ENCODE data around the gene TMEM125.

The TMEM125 gene

GRCh38 chr1:43274804-43275180 lies 5.0 kb downstream of the TMEM125 start:
- no peak for FAIRE-seq

DNA sequence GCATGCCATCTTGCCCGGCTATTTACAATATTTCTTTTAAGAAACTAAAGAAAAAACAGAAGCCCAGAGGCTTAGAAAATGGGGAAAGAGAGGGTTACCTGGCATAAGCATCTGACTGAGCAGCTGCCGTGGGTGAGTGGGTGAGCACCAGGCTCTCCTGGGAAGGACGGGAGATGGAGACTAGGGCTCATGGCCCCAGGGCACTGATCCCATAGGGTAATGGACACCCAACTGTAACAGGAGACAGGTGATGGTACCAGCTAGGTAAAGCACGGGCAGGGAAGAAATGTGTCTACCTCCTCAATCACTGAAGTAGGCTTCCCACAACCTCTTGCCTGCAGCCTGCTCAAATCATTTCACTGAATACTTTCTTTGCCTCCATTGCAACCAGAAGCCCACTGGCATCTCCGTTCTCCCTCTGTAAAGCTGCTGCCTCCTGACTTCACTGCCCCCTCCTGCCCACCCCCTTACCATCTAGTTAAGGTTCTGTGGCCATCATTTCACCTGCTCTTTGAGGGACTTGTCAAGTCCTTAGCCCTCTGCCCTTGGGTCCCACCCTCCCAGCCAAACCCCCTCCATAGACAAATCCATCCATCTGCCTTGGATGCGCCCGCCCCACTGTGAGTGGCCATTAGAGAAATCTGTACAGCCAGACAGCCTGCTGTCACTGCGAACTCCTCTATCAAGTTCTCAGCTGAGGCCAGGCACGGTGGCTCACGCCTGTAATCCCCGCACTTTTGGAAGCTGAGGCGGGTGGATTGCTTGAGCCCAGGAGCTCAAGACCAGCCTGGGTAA lies 6.2 kb downstream of the TMEM125 start:
- FAIRE-seq: no peak

- FAIRE-seq: no peak
Measured at GRCh38 chr1:43276673-43277072, 6.9 kb downstream of the TMEM125 start.

- FAIRE-seq: no peak
Measured at GRCh38 chr1:43277116-43277876, 7.5 kb downstream of the TMEM125 start.

DNA sequence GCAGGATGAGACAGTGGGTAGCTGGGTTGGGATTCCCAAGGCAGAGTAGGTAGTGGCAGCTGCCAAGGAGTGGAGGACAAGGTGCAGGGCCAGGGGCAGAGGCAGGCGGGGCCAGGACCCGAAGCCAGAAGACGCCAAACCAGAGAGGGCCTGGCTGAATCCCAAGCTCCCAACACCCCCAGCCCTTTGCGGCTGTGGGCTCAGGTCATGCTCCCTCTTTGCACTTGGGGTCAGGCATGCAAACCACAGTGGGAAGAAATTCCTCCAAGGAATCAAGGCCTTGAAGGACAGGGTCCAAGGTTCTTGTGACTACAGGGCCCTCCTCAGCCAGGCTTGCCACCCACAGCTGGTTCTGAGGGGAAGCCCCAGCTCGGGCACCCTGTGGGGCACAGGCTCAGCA lies 9.4 kb downstream of the TMEM125 start:
- no peak for FAIRE-seq

DNA sequence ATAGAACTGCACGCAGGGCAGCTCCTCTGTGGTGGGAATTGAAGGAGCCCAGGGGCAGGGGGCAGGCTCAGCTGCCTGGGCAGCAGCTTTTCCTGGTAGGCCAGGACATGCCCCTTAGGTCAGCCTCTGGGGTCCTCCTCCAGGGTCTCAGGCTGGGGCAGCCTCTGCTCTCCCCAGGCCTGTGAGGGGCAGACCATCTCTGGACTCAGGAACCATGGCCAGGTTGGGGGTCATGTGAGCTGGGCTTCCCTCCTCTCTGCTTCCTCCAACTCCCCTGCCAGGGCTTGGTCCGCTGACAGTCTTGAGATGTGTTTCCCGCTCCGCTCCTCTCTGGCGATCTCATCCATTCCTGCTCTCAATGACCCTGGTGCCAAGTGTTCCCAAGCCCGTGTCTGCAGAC lies 9.9 kb downstream of the TMEM125 start:
- no peak for FAIRE-seq

DNA sequence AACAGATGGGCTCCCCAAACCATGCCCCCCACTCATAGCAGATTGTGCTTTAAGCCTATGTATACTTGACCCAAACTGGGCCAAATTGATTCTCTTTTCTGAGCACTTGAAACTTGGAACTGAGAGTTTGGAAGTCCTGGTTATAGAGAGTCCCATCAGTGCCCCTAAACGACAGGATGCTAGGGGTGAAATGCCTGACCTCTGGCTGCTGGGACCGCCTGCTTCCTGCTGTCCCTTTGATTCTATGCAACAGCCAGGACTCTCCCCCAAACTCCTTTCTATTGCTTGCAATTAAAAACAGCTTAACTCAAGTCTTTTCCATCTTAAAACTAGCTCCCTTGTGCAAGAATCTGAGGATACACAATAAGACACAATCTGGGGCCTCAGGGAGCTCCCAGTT lies 10.9 kb downstream of the TMEM125 start:
- FAIRE-seq: no peak

- FAIRE-seq: no peak
Measured at GRCh38 chr1:43282220-43283195, 12.7 kb downstream of the TMEM125 start.

- FAIRE-seq: no peak
Measured at GRCh38 chr1:43284065-43284464, 14.3 kb downstream of the TMEM125 start.

DNA sequence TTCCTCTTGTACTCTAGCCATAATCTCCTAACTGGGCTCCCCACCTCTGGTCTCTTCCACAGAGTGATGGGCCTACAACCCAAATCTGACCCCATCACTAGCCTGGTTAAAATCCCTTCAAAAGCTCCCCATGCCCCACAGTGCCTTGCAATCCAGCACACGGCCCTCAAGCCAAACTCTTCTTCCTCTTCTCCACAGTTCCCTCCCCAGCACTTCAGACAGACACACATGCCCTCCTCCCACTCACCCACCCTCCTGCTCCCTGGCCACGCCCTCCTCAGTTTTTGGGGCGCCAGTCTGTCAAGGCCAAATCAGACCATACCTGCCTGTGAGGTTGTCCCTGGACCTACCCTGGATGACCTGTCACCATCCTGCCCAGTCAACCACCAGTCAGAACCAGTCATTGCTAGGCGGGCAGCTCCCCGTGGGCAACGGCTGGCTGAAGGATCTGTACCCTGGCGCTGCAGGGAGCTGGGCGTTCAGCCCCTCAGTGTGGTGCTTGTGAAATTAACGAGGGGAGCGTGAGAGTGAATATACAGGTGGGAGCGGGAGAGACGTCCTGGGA lies 14.8 kb downstream of the TMEM125 start:
- no peak for FAIRE-seq

DNA sequence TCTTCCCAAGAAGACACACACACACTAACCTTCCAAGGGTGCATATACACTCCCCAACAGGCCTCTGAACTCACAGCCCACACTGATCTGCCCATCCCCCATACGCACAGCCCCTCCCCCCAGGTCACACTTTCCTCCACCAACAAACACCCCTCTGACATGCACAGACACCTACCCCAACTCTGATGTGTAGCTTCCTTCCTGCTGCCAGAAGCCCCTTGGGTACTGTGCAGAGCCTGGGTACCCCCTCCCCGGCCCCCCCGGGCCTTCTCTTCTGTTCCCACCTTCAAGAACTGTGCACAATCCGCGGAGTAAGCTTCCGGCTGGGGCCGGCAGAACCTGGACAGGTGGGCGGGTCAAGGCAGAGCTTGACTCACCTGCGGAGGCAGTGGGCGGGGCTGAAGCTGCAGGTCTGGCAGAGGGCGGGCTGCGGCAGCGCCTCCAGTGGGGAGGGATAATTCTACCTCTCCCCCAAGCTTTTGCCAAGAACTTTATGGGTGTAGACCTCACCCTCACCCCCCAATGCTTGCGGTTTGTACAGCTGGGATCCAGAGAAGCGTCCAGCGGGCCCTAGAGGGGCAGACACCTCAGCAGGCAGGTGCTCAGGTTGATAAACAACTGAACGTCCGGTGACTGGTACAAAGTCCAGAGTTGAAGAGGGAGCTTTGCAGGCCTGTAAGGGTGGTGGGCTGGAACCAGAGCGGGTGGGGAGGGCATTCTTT lies 15.6 kb downstream of the TMEM125 start, which contains the start of gene C1orf210:
Gene C1orf210 (minus strand): TSS at position 313 of the 722 bp plus-strand sequence. CDS start 2,311 bp downstream, outside the sequence.
- FAIRE-seq: no peak

- no peak for FAIRE-seq
Measured at GRCh38 chr1:43286115-43286514, 16.3 kb downstream of the TMEM125 start.

- no peak for FAIRE-seq
Measured at GRCh38 chr1:43286533-43286932, 16.8 kb downstream of the TMEM125 start.

DNA sequence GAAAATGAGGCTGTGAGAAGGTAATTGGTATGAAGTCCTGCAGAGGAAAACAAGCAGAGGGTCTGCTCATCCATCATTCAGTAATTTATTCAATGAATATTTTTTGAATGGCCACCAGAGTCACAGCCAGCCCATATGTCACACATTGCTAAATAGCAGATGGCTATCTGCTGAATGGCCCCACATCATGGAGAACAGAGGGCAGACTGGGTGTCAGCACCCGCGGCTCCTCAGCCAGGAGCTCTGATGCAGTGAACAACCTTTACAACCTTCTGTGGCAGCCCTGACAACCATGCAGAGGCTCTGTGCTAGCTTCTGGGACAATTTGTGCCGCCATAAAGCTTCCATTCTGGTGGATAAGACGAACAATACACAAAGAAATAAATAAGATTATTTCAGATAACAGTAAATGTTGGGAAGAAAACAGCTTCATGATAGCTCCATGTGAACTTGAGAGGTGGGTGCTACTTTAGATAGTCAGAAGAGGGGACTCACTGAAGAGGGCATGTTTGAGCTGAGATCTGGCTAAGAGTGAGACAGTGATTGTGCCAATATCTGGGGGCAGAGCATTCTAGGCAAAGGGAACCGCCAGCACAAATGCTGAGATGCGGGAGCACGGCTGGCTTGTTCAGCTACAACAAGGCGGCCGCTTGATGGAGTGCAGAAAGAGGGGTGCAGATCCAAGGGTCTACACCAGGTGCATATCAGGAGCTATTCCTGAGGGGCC lies 18.4 kb downstream of the TMEM125 start:
- FAIRE-seq: no peak

GRCh38 chr1:43288785-43289706 lies 19.3 kb downstream of the TMEM125 start:
- FAIRE-seq: no peak

DNA sequence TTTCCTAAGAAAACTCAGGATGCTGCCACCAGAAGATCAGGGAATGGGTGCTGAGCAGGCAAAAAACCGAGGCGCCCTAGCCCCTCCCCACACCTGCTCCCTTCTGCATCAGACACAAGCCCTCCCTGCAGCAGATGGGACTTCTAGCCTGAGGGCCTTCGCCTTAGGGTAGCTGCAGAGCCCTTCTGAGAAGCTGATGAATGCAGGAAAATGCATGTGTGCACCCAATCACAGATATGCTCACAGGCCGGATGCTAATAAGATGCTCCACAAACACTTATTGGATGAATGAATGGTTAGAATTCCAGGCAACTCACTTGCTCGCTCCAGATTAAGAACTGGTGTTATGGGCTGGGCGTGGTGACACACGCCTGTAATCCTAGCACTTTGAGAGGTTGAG lies 22.4 kb downstream of the TMEM125 start:
- no peak for FAIRE-seq

- FAIRE-seq: no peak
Measured at GRCh38 chr1:43292679-43293078, 22.9 kb downstream of the TMEM125 start.

GRCh38 chr1:43293176-43293575 lies 23.4 kb downstream of the TMEM125 start:
- no peak for FAIRE-seq

DNA sequence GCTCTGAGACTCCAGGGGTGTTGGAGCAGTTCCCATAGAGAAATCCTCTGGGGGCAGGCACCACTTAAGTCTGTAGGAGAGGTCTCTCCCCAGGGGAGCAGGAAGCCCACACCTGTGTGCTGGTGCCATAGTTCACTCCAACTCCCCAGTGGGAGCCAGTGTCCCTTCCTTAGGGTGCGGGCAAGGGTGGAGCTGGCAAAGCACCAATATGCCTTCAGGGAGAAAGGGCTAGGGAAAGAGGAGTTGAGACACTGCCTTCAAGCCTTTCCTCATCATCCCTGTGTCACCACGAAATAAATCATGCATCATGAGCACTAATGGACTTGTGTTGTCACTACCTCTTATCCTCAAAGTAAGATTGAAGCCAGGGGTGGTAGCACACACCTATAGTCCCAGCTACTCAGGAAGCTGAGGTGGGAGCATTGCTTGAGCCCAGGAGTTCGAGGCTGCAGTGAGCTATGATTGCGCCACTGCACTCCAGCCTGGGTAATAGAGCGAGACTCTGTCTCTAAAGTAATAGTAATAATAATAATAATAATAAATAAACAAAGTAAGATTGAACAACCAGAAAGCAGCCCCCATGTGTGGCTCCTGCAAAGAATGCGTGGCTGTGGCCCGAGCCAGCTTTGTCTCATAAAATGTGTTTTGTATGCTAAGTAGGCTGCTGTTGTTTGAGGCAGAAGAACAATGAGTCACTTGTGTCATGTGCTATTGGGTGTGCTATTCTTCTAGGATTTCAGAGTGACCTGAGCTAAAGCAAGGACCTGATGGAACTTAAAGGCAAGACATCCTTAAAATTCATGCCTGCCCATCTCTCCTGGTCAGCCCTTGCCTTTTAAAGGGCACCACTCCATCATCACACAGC lies 24.3 kb downstream of the TMEM125 start:
- no peak for FAIRE-seq

Measured in islet of Langerhans (tissue), 1 donor.